H9 (cell line): ENCODE measurements around the gene ARHGAP26. TPM values are rescaled to one million over a fixed set of nuclear protein-coding genes. Genes with fewer than 3 reads are reported as not detected.

ENCODE experiments used
- DNase-seq: peaks from one replicate; pipeline ENCODE4 v3.0.0-alpha.2; 2017
- H2AFZ ChIP-seq: one replicate; pipeline ENCODE4 v1.6.1; 2013; ENCODE audit warnings: mild to moderate bottlenecking, low read length, control low read depth, moderate library complexity
- H2AK5ac ChIP-seq: 2 replicates; pipeline ENCODE4 v1.6.1; 2013; ENCODE audit warnings: low read length, control low read depth, mixed read lengths; ENCODE audit not compliant: insufficient read length
- H2BK120ac ChIP-seq: one replicate; pipeline ENCODE4 v1.6.1; 2013; ENCODE audit warnings: low read depth, mild to moderate bottlenecking, low read length, control low read depth, inconsistent platforms; ENCODE audit not compliant: poor library complexity, severe bottlenecking
- H2BK12ac ChIP-seq: 2 replicates; pipeline ENCODE4 v1.6.1; 2013; ENCODE audit warnings: low read length, control low read depth, mixed read lengths, low read depth; ENCODE audit not compliant: insufficient read length
- H2BK15ac ChIP-seq: 2 replicates; pipeline ENCODE4 v1.6.1; 2013; ENCODE audit warnings: low read depth, low read length, control low read depth
- H2BK20ac ChIP-seq: one replicate; pipeline ENCODE4 v1.6.1; 2013; ENCODE audit warnings: low read depth, mild to moderate bottlenecking, low read length, control low read depth, inconsistent platforms; ENCODE audit not compliant: poor library complexity, severe bottlenecking
- H2BK5ac ChIP-seq: 2 replicates; pipeline ENCODE4 v1.6.1; 2013; ENCODE audit warnings: low read length, control low read depth, mixed read lengths; ENCODE audit not compliant: insufficient read length
- H3K14ac ChIP-seq: 2 replicates; pipeline ENCODE4 v1.6.1; 2013; ENCODE audit warnings: low read length, control low read depth; ENCODE audit not compliant: insufficient read depth
- H3K18ac ChIP-seq: 2 replicates; pipeline ENCODE4 v1.6.1; 2013; ENCODE audit warnings: low read depth, mild to moderate bottlenecking, mixed read lengths, low read length, control low read depth; ENCODE audit not compliant: insufficient read length
- H3K23ac ChIP-seq: 2 replicates; pipeline ENCODE4 v1.6.1; 2013; ENCODE audit warnings: low read length, control low read depth, mixed read lengths, low read depth; ENCODE audit not compliant: insufficient read length
- H3K23me2 ChIP-seq: 2 replicates; pipeline ENCODE4 v1.6.1; 2013; ENCODE audit warnings: low read depth, mild to moderate bottlenecking, mixed read lengths, low read length, control low read depth; ENCODE audit not compliant: insufficient read length, poor library complexity, severe bottlenecking
- H3K27ac ChIP-seq: 2 replicates; pipeline ENCODE4 v1.5.1; 2013; ENCODE audit warnings: low read length, control low read depth, mixed read lengths, low read depth; ENCODE audit not compliant: insufficient read length
- H3K27me3 ChIP-seq: 2 replicates; pipeline ENCODE4 v1.6.1; 2013; ENCODE audit warnings: low read length, control low read depth, inconsistent platforms; ENCODE audit not compliant: insufficient read depth
- H3K4ac ChIP-seq: 2 replicates; pipeline ENCODE4 v1.6.1; 2013; ENCODE audit warnings: low read depth, mild to moderate bottlenecking, control low read depth, inconsistent platforms, low read length, moderate library complexity
- H3K4me1 ChIP-seq: 2 replicates; pipeline ENCODE4 v1.6.1; 2013; ENCODE audit warnings: low read length, control low read depth, inconsistent platforms; ENCODE audit not compliant: insufficient read depth
- H3K4me2 ChIP-seq: 2 replicates; pipeline ENCODE4 v1.6.1; 2013; ENCODE audit warnings: low read length, control low read depth, mixed read lengths; ENCODE audit not compliant: insufficient read length, insufficient read depth
- H3K56ac ChIP-seq: 2 replicates; pipeline ENCODE4 v1.6.1; 2013; ENCODE audit warnings: low read depth, mild to moderate bottlenecking, mixed read lengths, low read length, control low read depth; ENCODE audit not compliant: insufficient read length
- H3K79me1 ChIP-seq: 2 replicates; pipeline ENCODE4 v1.6.1; 2013; ENCODE audit warnings: low read depth, mild to moderate bottlenecking, moderate library complexity, low read length, control low read depth, inconsistent platforms; ENCODE audit not compliant: insufficient read depth, poor library complexity, severe bottlenecking
- H3K79me2 ChIP-seq: 2 replicates; pipeline ENCODE4 v1.6.1; 2013; ENCODE audit warnings: low read length, control low read depth, inconsistent platforms; ENCODE audit not compliant: insufficient read depth
- H3K9ac ChIP-seq: 2 replicates; pipeline ENCODE4 v1.6.1; 2013; ENCODE audit warnings: low read length, control low read depth, mixed read lengths; ENCODE audit not compliant: insufficient read length; ENCODE audit errors: extremely low read depth
- H3K9me3 ChIP-seq: one replicate; pipeline ENCODE4 v1.6.1; 2013; ENCODE audit warnings: low read depth, low read length, inconsistent platforms; ENCODE audit not compliant: control insufficient read depth
- H3T11ph ChIP-seq: one replicate; pipeline ENCODE4 v1.6.1; 2013; ENCODE audit warnings: mild to moderate bottlenecking, low read length, control low read depth, inconsistent platforms
- H4K20me1 ChIP-seq: one replicate; pipeline ENCODE4 v1.6.1; 2013; ENCODE audit not compliant: control insufficient read depth, insufficient read length, insufficient read depth
- H4K5ac ChIP-seq: 2 replicates; pipeline ENCODE4 v1.6.1; 2013; ENCODE audit warnings: low read depth, mild to moderate bottlenecking, mixed read lengths, low read length, control low read depth; ENCODE audit not compliant: insufficient read length
- H4K8ac ChIP-seq: replicated peaks from 2 replicates; pipeline ENCODE4 v1.6.1; 2013; ENCODE audit warnings: low read length, control low read depth, mixed read lengths, low read depth; ENCODE audit not compliant: insufficient read length
- H4K91ac ChIP-seq: 2 replicates; pipeline ENCODE4 v1.6.1; 2013; ENCODE audit warnings: low read depth, mild to moderate bottlenecking, moderate library complexity, mixed read lengths, low read length, control low read depth; ENCODE audit not compliant: insufficient read length
- H3K27ac Mint-ChIP-seq, 3 experiments: 2 replicates in 2 of 3; 3 replicates in 1 of 3; pipeline ENCODE4 v1.8.0; 2020 to 2021; ENCODE audit warnings: mixed read lengths in 3 of 3, mild to moderate bottlenecking in 1 of 3, moderate library complexity in 1 of 3
- H3K27me3 Mint-ChIP-seq: 2 replicates; pipeline ENCODE4 v1.8.0; 2021; ENCODE audit warnings: low read depth, mild to moderate bottlenecking, moderate library complexity, mixed read lengths
- H3K36me3 Mint-ChIP-seq, 3 experiments: 2 replicates in 2 of 3; 3 replicates in 1 of 3; pipeline ENCODE4 v1.8.0; 2020 to 2021; ENCODE audit warnings: low read depth in 3 of 3, mixed read lengths in 3 of 3; ENCODE audit not compliant: insufficient read depth in 1 of 3
- H3K4me1 Mint-ChIP-seq, 2 experiments: 2 replicates each; pipeline ENCODE4 v1.8.0; 2020; ENCODE audit warnings: mixed read lengths in 2 of 2
- H3K4me3 Mint-ChIP-seq, 2 experiments: 2 replicates in 1 of 2; 3 replicates in 1 of 2; pipeline ENCODE4 v1.8.0; 2020 to 2021; ENCODE audit warnings: mild to moderate bottlenecking in 2 of 2, mixed read lengths in 2 of 2, moderate library complexity in 1 of 2
- H3K9me3 Mint-ChIP-seq, 2 experiments: 2 replicates in 1 of 2; 3 replicates in 1 of 2; pipeline ENCODE4 v1.8.0; 2020; ENCODE audit warnings: mild to moderate bottlenecking in 2 of 2, mixed read lengths in 2 of 2, moderate library complexity in 1 of 2
- WGBS: extraction: QIAGEN DNeasy Blood & Tissue Kit; methylation state at CpG from one replicate; pipeline ENCODE4 v1.1.7; 2013; ENCODE audit warnings: missing lambda C conversion rate, low lambda C conversion rate, mixed read lengths; ENCODE audit not compliant: insufficient read length; ENCODE audit errors: extremely low coverage; 5-methylcytosine and 5-hydroxymethylcytosine counted together
- total RNA-seq: library from RNA; stranded (reverse); gene quantifications from 2 replicates; pipeline ENCODE4 v1.2.1, GENCODE V29; 2021
- TF ChIP-seq, protein P1 (sequence below): fragments of 200-600 bp; sonication (generic); conservative IDR thresholded peaks from 3 replicates; pipeline ENCODE4 v1.8.0; 2021; ENCODE audit warnings: antibody characterized with exemption, mild to moderate bottlenecking

ARHGAP26 gene
- total RNA-seq, 1 experiment from 2014 or later, result 13.8 TPM

- Histone ChIP-seq H3K4me2 (no peak overlapping the region), H3K56ac (no peak overlapping the region), H2BK15ac (no peak overlapping the region), H2BK20ac (no peak overlapping the region), H2BK120ac (no peak overlapping the region), H2AFZ (no peak overlapping the region), H3K79me1 (no peaks in the 10 kb centered on the region), H3K23ac (no peak overlapping the region), H3K4me1 (peaks cover 3% of the 10 kb centered on the region; the same call in 1 of the 2 replicates), H4K91ac (no peak overlapping the region), H3K9ac (no peak overlapping the region), H4K20me1 (no peaks in the 10 kb centered on the region), H3K27ac (no peak overlapping the region), H4K8ac (no peak overlapping the region), H3K23me2 (no peaks in the 10 kb centered on the region), H3K4ac (no peak overlapping the region), H3K14ac (no peak overlapping the region), H2AK5ac (no peak overlapping the region), H2BK5ac (no peak overlapping the region), H3T11ph (no peak overlapping the region), H3K9me3 (no peaks in the 10 kb centered on the region), H4K5ac (no peak overlapping the region), H2BK12ac (no peak overlapping the region), H3K18ac (no peak overlapping the region), H3K79me2 (no peaks in the 10 kb centered on the region), H3K27me3 (no peaks in the 10 kb centered on the region)
- no peak for DNase-seq
- Mint-ChIP-seq H3K27me3 (no peaks in the 10 kb centered on the region), H3K27ac (0 out of 7 replicates have a peak overlapping the region, but pooled peaks of 1 of the 3 experiments have one; percentile 8), H3K9me3 (no peaks in the 10 kb centered on the region), H3K4me3 (no peak overlapping the region), H3K4me1 (peaks cover 7 to 12% of the 10 kb centered on the region in 2 experiments), H3K36me3 (peaks cover 4 to 6% (median 4%) of the 10 kb centered on the region in 3 experiments; a peak in 5 of 7 replicates)
- TF ChIP-seq, protein P1, sequence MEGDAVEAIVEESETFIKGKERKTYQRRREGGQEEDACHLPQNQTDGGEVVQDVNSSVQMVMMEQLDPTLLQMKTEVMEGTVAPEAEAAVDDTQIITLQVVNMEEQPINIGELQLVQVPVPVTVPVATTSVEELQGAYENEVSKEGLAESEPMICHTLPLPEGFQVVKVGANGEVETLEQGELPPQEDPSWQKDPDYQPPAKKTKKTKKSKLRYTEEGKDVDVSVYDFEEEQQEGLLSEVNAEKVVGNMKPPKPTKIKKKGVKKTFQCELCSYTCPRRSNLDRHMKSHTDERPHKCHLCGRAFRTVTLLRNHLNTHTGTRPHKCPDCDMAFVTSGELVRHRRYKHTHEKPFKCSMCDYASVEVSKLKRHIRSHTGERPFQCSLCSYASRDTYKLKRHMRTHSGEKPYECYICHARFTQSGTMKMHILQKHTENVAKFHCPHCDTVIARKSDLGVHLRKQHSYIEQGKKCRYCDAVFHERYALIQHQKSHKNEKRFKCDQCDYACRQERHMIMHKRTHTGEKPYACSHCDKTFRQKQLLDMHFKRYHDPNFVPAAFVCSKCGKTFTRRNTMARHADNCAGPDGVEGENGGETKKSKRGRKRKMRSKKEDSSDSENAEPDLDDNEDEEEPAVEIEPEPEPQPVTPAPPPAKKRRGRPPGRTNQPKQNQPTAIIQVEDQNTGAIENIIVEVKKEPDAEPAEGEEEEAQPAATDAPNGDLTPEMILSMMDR, result no peak
- WGBS, result 100% methylated on average over 2 of the region's 7 CpGs
These were observed 383.3 kb downstream of the ARHGAP26 start for GRCh38 chr5:143153332-143154119.
